Measurements from ENCODE around the gene SORCS2. TPM values are rescaled to one million over a fixed set of nuclear protein-coding genes. Genes with fewer than 3 reads are reported as not detected.

The SORCS2 gene
- total RNA-seq, 2 donors from 2014 or later: 0.54 to 0.74 TPM

- no peak overlapping the region for H3K27ac ChIP-seq
- no peaks in the 10 kb centered on the region for H3K36me3 ChIP-seq
- no peak overlapping the region for H3K9ac ChIP-seq (ENCODE audit: low read depth in 2 of 2, low read length in 2 of 2)
- H3K4me1 ChIP-seq: no peaks in the 10 kb centered on the region
- H3K4me3 ChIP-seq: no peak overlapping the region
- no peaks in the 10 kb centered on the region for H3K9me3 ChIP-seq
- intact Hi-C loops (cut with DNase I): loop anchor here (2.0 kb wide), 1 partner anchor 103 kb away; the partner anchor contains the start of gene SORCS2
- peak; percentile 30 for DNase-seq
- H3K27me3 ChIP-seq: no peaks in the 10 kb centered on the region
- no peak for TF ChIP-seq CTCF (IDR thresholded peaks at IDR 0.05)
Observed at GRCh38 chr4:7295197-7295910, 103.0 kb downstream of the SORCS2 start.

- H3K4me3 ChIP-seq: no peak overlapping the region
- H3K9me3 ChIP-seq: no peaks in the 10 kb centered on the region
- H3K27ac ChIP-seq: no peak overlapping the region
- H3K4me1 ChIP-seq: no peaks in the 10 kb centered on the region
- no peaks in the 10 kb centered on the region for H3K36me3 ChIP-seq
- DNase-seq: peak; percentile 25
- no peak for TF ChIP-seq CTCF (IDR thresholded peaks at IDR 0.05)
- H3K9ac ChIP-seq (ENCODE audit: low read depth in 2 of 2, low read length in 2 of 2): no peak overlapping the region
- intact Hi-C loops (cut with DNase I): loop anchor here (2.0 kb wide), 1 partner anchor 103 kb away; the partner anchor contains the start of gene SORCS2
- no peaks in the 10 kb centered on the region for H3K27me3 ChIP-seq
Observed at GRCh38 chr4:7295911-7296660, 103.7 kb downstream of the SORCS2 start.

- Histone ChIP-seq H3K9me3 (no peaks in the 10 kb centered on the region), H3K4me3 (no peak overlapping the region), H3K4me1 (no peaks in the 10 kb centered on the region), H3K36me3 (no peaks in the 10 kb centered on the region), H3K9ac (ENCODE audit: low read depth in 2 of 2, low read length in 2 of 2) (no peak overlapping the region), H3K27me3 (no peaks in the 10 kb centered on the region), H3K27ac (no peak overlapping the region)
- no peak for TF ChIP-seq CTCF (IDR thresholded peaks at IDR 0.05)
- DNase-seq: no peak
- intact Hi-C loops (cut with DNase I): no loop called here
Observed at GRCh38 chr4:7296661-7297335, 104.5 kb downstream of the SORCS2 start.

GRCh38 chr4:7297374-7297773, 105.0 kb downstream of the SORCS2 start:
- no peak for DNase-seq

More at GRCh38 chr4:7297374-7297773, 105.0 kb downstream of the SORCS2 start:
- Histone ChIP-seq H3K27ac (no peak overlapping the region), H3K9ac (ENCODE audit: low read depth in 2 of 2, low read length in 2 of 2) (no peak overlapping the region), H3K4me1 (no peaks in the 10 kb centered on the region), H3K36me3 (no peaks in the 10 kb centered on the region), H3K9me3 (no peaks in the 10 kb centered on the region), H3K4me3 (no peak overlapping the region), H3K27me3 (no peaks in the 10 kb centered on the region)
- TF ChIP-seq CTCF (IDR thresholded peaks at IDR 0.05): no peak
- intact Hi-C loops (cut with DNase I): no loop called here
